ENCODE results near the gene DHRS2.

GRCh38 chr14:23675337-23675736 lies 39.2 kb downstream of the DHRS2 start:
- TF ChIP-seq CTCF (IDR thresholded peaks at IDR 0.05) (no peak), EZH2 (IDR thresholded peaks at IDR 0.05; ENCODE audit: borderline replicate concordance, insufficient read depth, low read depth, low read length, poor library complexity, severe bottlenecking) (no peak)
